K562 (cell line): ENCODE measurements around the gene VEGFA. TPM values are rescaled to one million over a fixed set of nuclear protein-coding genes. Genes with fewer than 3 reads are reported as not detected.

ENCODE experiments used
- ARID1B ChIP-seq: fragments of 450-650 bp; IDR thresholded peaks from 2 replicates; pipeline ENCODE4 v1.6.1; 2016; ENCODE audit warnings: antibody characterized with exemption, mild to moderate bottlenecking, inconsistent platforms
- ARNT ChIP-seq, 2 experiments: fragments of 450-650 bp; IDR thresholded peaks; 2 replicates each; pipeline ENCODE4 v1.6.1; 2016; ENCODE audit warnings: mild to moderate bottlenecking in 1 of 2
- CC2D1A ChIP-seq: fragments of 450-650 bp; IDR thresholded peaks from 2 replicates; pipeline ENCODE4 v1.6.1; 2017; ENCODE audit warnings: mild to moderate bottlenecking
- CREB5 ChIP-seq: fragments of 250-450 bp; sonication (Bioruptor Pico); IDR thresholded peaks from 2 replicates; pipeline ENCODE4 v1.5.0; 2020; ENCODE audit warnings: mild to moderate bottlenecking
- CSDE1 ChIP-seq, 2 experiments: fragments of 450-650 bp; IDR thresholded peaks; 2 replicates each; pipeline ENCODE4 v1.6.1; 2016; ENCODE audit warnings: mild to moderate bottlenecking in 1 of 2
- FOXA3 ChIP-seq, 2 experiments: fragments of 450-650 bp in 1 of 2; sonication (generic) in 1 of 2; formaldehyde crosslinking; IDR thresholded peaks in 1 of 2; conservative IDR thresholded peaks in 1 of 2; 2 replicates each; pipeline versions ENCODE4 v1.4.0 to v1.8.0; 2020 to 2022; ENCODE audit warnings: mild to moderate bottlenecking in 2 of 2, missing genetic modification reagents in 1 of 2
- HES1 ChIP-seq: fragments of 450-650 bp; IDR thresholded peaks from 2 replicates; pipeline ENCODE4 v1.6.1; 2016; ENCODE audit warnings: low read depth, mild to moderate bottlenecking, moderate library complexity
- JUND ChIP-seq, 2 experiments: IDR thresholded peaks; 2 replicates in 1 of 2; 3 replicates in 1 of 2; pipeline ENCODE4 v1.6.1; 2011; ENCODE audit warnings: borderline replicate concordance in 2 of 2, low read depth in 2 of 2, low read length in 2 of 2, improper control_type of control experiment in 1 of 2, missing biosample characterization in 1 of 2, missing genetic modification characterization in 1 of 2, missing genetic modification reagents in 1 of 2
- MAX ChIP-seq: sonication (generic); formaldehyde crosslinking; IDR thresholded peaks from 2 replicates; pipeline ENCODE4 v1.9.0; 2022; ENCODE audit warnings: mild to moderate bottlenecking, missing genetic modification reagents
- MNT ChIP-seq, 2 experiments: fragments of 450-650 bp; conservative IDR thresholded peaks; 2 replicates each; pipeline ENCODE4 v1.6.1; 2017; ENCODE audit warnings: mild to moderate bottlenecking in 2 of 2, moderate library complexity in 2 of 2
- MTA3 ChIP-seq: fragments of 450-650 bp; formaldehyde crosslinking; IDR thresholded peaks from 2 replicates; pipeline ENCODE4 v1.6.1; 2017; ENCODE audit warnings: mild to moderate bottlenecking, borderline replicate concordance
- NEUROD1 ChIP-seq: fragments of 150-350 bp; IDR thresholded peaks from 2 replicates; pipeline ENCODE4 v1.6.1; 2014; ENCODE audit warnings: borderline replicate concordance, low read length, low read depth; ENCODE audit not compliant: partially characterized antibody
- NFIC ChIP-seq: fragments of 450-650 bp; IDR thresholded peaks from 2 replicates; pipeline ENCODE4 v1.6.1; 2017; ENCODE audit warnings: mild to moderate bottlenecking, inconsistent platforms
- SRF ChIP-seq, 2 experiments: fragments of 250-450, 450-650 bp in 1 of 2; sonication (Bioruptor Pico) in 1 of 2; sonication (generic) in 1 of 2; formaldehyde crosslinking; IDR thresholded peaks; 2 replicates each; pipeline versions ENCODE4 v1.5.0 to v1.5.1; 2020 to 2022; ENCODE audit warnings: mild to moderate bottlenecking in 1 of 2, missing genetic modification reagents in 1 of 2
- UBTF ChIP-seq, 2 experiments: IDR thresholded peaks; 2 replicates each; pipeline ENCODE4 v1.6.1; 2012; ENCODE audit warnings: improper control_type of control experiment in 2 of 2, low read depth in 2 of 2, low read length in 2 of 2, borderline replicate concordance in 1 of 2
- ZNF212 ChIP-seq: fragments of 450-650 bp; formaldehyde crosslinking; IDR thresholded peaks from 2 replicates; pipeline ENCODE4 v1.4.0; 2020; ENCODE audit warnings: mild to moderate bottlenecking
- ZNF511 ChIP-seq: sonication (generic); formaldehyde crosslinking; IDR thresholded peaks from 2 replicates; pipeline ENCODE4 v1.8.0; 2022; ENCODE audit warnings: mild to moderate bottlenecking, missing genetic modification reagents
- ZNF778 ChIP-seq: fragments of 450-650 bp; formaldehyde crosslinking; IDR thresholded peaks from 2 replicates; pipeline ENCODE4 v1.4.0; 2020; ENCODE audit warnings: mild to moderate bottlenecking, moderate library complexity
- polyA plus RNA-seq, 8 experiments: library from polyadenylated mRNA; depleted of rRNA in 4 of 8; stranded (reverse) in 5 of 8; unstranded in 3 of 8; fragments of >200 nt; fragmentation: Nextera tagmentation in 2 of 8; fragmentation: Illumina TruSeq in 1 of 8; extraction: Ambion mirVana in 2 of 8; extraction: Trizol in 1 of 8; gene quantifications; 2 replicates each; pipeline versions ENCODE4 v1.2.1 to v1.2.3, GENCODE V29; 2011 to 2014; ENCODE audit warnings: inconsistent platforms in 1 of 8, missing spikeins in 1 of 8
- total RNA-seq, 7 experiments: library from RNA; depleted of rRNA in 6 of 7; stranded (reverse); fragments of >200 nt in 6 of 7; fragmentation: Illumina TruSeq in 2 of 7; extraction: Trizol in 2 of 7; gene quantifications; 2 replicates each; pipeline versions ENCODE4 v1.2.1 to v1.2.3, GENCODE V29; 2011 to 2021; ENCODE audit warnings: low replicate concordance in 1 of 7

Gene VEGFA
- total and polyA plus RNA-seq, 9 of the 15 experiments (the other 6 are each of a cell fraction or from before 2014, with no cell fraction given) = 14.0 to 271 (median 124) TPM

- TF ChIP-seq HES1 (0 out of 2 replicates have a peak, but pooled peaks have one; percentile 33), ARID1B (peak; percentile 59; the same call in 1 of the 2 replicates), ZNF511 (CRISPR knock-in tag) (peak; percentile 93), ZNF212 (peak; percentile 55; the same call in 1 of the 2 replicates), CSDE1 (IDR thresholded peaks at IDR 0.05) (no peak), SRF (CRISPR knock-in tag; IDR thresholded peaks at IDR 0.05) (0 out of 4 replicates have a peak, but pooled peaks of 1 of the 2 experiments have one; percentile 12), JUND (IDR thresholded peaks at IDR 0.05; ENCODE audit: borderline replicate concordance, low read depth, low read length) (no peak; the same call in 1 of the 2 replicates), JUND (tag; IDR thresholded peaks at IDR 0.05; ENCODE audit: borderline replicate concordance, low read depth, low read length) (peak; percentile 62; the same call in 1 of the 3 replicates), CREB5 (CRISPR knock-in tag) (0 out of 2 replicates have a peak, but pooled peaks have one; percentile 34), MNT (conservative IDR thresholded peaks at IDR 0.05) (peak in 1 of 2 experiments; percentile 87; a peak in 3 of 4 replicates), ZNF778 (CRISPR knock-in tag) (no peak), CC2D1A (peak; percentile 96), MAX (CRISPR knock-in tag) (peak; percentile 73), NEUROD1 (peak; percentile 40), MTA3 (peak; percentile 50), UBTF (IDR thresholded peaks at IDR 0.05; ENCODE audit: borderline replicate concordance in 1 of 2, low read depth in 2 of 2, low read length in 2 of 2) (peak; percentile 85 to 87; a peak in 3 of 4 replicates), ARNT (IDR thresholded peaks at IDR 0.05) (peak; percentile 56 to 76; a peak in 2 of 4 replicates), FOXA3 (CRISPR knock-in tag; conservative IDR thresholded peaks at IDR 0.05 in 1 of 2, IDR thresholded peaks at IDR 0.05 in 1 of 2) (peak; percentile 17 to 54; a peak in 1 of 4 replicates), NFIC (peak; percentile 52)
Observed at GRCh38 chr6:43769526-43770371, at the start of gene VEGFA (continued).
